DMS53 (cell line): Measurements from ENCODE around the gene TSPAN14.
"Not testable (repeated sequence)": the region's sequence is repeated elsewhere in the genome, so short reads cannot be mapped to it uniquely, and the experiment has no call there.

ENCODE experiments used
- DNase-seq: peaks from one replicate; lab custom pipeline; 2025; lab: John Stamatoyannopoulos, UW

TSPAN14 gene, protein sequence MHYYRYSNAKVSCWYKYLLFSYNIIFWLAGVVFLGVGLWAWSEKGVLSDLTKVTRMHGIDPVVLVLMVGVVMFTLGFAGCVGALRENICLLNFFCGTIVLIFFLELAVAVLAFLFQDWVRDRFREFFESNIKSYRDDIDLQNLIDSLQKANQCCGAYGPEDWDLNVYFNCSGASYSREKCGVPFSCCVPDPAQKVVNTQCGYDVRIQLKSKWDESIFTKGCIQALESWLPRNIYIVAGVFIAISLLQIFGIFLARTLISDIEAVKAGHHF

DNA sequence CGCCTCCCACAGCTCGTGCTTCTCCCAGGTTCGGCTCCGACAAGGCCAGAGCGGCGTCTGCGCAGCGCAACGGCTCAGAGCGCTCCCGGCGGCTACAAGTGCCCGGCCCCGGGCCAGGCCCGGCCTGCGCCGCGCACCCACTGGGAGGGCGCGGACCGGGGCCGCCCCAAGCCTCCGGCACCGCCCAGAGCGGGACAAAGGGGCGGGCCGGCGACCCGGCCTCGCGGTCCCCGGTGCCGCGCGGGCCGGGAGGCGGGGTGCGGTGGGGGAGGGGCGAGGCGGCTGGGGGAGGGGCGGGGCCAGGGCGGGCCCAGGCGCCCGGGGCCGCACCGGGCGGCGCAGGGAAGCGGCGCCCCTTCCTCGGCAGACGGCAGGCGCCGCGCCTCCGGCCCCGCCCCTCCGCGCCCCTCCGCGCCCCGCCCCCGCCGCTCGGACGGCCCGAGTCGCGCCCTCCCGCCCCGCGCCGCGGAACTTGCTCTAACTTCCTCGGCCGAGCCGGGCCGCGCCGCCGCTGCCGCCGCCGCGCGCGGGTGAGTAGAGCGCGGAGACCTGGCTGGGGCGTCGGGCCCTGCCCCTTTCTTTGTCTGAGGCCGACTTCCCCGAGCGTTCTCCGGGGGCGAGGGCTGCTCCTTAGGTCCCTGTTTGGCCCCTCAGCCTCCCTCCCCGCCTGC, at the start of gene TSPAN14:
Gene TSPAN14, plus strand, starts transcription at position 469 of the 671 bp plus-strand sequence. CDS start 34,924 bp downstream, outside the sequence.
- peak; percentile 96 for DNase-seq

DNA sequence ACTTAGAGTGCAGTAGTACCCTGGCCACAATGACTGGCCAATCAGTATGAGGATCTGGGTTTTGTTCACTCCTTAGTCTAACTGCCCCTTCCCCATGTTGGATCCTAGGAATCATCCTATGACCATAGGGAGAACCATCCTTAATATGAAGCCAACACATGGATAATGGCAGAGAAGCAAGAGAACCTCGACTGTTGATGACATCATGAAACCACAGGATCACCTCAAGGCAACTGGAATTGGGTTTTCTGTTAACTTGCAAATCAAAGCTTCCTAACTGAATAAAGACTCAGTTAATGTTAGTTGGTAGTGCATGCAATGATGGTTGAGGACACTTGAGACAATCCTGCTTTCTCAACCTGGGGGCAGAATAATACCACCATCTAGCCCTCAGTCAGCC, 49.1 kb upstream of the TSPAN14 start:
- no peak for DNase-seq

DNA sequence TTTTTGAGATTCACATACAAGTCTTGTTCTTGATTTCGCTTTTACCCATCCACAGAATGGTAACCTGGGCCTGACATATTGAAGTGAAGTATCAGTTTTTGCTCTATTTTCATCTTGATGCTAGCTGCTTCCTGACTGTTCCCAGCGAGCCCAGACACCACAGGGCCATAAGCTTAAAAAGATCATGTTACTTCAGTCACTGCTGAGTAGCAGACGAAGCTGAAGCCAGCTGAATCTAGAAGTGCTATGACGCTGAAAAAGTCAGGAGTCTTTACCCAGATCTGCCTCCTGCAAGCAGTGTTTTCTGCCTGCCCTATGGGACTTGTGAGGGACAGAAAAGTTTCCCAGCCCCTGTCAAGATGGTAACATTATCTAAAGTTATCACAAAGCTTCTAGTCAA, 48.5 kb upstream of the TSPAN14 start:
- peak; percentile 12 for DNase-seq

DNA sequence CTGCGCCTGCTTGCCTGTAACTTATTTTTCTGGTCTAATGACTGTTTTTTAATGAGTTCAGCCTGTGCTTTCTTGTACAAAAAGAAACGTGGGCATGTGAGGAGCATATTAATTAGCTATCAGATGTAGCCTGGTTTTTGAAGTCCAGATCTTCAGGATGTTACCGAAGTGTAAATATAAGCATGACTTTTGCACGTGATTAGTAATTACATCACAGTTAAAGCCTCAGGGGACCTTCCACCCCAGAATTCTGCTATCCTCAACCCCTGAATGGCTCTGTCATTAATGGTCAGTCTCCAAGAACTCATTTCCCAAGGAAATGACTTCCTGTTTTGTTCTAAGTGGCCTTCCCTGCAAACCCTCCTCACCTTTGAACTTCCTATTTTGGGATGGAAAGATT, 47.9 kb upstream of the TSPAN14 start:
- DNase-seq = no peak

DNA sequence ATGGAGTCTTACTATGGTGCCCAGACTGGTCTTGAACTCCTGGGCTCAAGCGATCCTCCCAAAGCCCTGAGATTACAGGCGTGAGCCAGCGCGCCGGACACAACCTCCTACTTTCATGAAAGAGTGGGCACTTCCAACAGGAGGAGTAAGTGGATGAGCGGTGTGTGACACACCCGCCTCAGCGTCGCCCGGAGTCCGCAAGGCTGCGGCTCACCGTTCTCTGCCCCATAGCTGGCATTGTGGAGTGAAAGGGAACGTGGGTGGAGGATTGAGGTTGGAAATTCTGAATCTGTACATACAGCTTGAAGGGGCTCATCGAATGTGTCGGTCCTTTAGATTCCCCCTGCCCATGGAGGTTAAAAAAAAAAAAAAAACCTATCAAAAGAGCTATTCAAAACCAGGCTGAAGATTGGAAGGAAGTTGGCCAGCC, 46.3 kb upstream of the TSPAN14 start:
- peak; percentile 83 for DNase-seq

DNA sequence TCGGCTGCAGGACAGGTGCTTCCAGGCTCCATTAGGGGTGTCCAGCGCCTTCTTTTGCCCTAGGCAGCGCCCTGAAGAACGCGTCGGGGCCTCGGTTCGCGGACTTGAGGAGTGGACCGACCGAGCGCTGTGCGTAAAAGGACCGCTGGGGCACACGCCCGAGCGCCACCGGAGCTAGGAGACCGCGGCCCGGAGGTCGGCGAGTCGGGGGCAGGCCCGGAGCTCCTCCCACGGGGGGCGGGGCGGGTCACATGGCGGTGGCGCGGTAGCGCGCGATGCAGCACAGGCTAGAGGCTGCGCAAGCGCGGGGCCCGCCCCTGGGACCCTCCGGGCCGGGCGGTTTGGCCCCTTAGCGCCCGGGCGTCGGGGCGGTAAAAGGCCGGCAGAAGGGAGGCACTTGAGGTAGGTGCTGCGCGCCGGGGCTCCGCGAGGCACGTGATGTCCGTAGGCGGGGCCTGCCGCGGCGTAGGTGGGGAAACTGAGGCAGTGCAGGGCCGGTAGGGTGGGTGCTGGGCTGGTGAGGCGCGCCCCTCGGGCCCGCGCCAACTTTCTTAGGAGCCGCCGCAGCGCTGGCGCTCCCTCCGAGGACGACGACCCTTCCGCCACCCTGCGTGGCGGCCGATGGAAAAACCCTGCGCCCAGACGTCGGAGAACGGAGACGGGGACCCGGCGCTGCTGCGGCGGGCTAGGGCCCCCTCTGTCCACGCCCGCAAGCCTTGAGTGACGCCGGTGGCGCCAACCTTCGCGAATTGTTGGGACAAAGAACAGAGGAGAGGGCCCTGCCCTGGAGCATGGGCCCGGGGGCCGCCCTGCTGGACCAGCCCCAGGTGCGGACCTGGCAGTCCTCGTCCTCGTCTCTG, 45.6 kb upstream of the TSPAN14 start, which contains the start of gene PRXL2A:
Gene PRXL2A, plus strand, starts transcription at position 310 of the 860 bp plus-strand sequence. CDS start 11,917 bp downstream, outside the sequence.
- peak; percentile 90 for DNase-seq

DNA sequence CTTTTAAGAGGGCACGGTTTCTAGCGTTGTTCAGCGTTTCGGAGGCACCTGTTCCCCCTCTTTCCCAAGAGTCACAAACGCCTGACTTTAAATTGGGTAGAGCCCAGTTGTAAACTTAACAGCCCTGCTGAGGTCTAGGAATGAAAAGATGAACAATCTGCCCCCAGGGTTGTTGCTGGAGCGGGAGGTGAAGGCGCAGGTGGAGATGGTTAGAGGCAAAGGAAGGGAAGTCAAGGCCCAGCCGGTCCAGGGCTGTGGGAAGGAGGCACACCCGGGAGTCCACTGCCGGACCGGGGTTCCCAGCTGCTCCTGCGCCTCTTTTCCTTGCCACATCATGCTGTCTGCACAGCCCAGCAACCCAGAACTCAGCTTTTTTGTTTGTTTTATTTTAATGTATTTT, 45.0 kb upstream of the TSPAN14 start:
- DNase-seq = peak; percentile 37

DNA sequence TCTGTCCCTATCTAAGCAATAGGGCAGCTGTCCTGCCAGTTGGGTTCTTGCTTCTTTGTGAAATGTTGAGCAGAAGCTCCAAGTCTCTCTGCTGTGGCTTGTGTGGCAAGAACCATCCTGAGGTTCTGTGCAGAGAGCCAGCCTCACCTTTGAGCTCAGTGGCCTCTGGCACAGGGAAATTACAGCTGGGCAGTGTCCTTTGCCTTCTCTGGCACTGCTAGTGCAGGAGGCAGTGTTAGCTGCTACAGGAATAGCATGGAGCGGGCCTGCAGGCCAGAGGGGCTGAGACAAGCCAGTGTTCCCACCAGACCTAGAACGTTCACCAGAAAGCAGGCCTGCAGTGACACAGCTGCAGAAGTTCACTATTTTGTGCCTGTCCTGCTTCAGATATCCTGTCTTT, 44.0 kb upstream of the TSPAN14 start:
- DNase-seq = peak; percentile 9

DNA sequence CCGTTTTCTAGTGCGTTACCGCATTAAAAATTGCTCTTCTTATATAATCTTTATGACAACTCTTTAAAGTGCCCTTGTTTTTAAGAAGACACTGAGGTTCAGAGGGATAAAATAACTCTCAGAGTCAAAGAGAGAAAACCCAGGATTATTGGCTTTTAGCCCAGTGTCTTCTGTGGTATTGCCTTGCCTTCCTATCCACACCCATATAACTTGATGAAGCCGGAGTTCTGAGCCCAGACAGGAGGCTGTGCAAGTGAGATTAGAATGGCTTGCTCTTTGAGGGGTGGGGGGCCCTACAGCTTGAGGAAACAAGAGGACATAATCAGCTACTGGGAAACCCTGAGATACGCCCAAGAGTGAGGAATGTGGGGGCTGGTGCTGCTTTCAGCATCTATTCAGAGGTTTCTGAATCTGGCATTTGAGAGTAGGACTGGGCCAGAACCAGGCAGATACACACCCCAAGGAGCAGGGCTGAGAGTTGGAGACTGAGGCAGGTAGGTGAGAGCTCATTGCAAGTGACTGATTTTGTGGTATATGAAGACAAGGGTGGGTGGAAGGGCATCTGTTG, 43.4 kb upstream of the TSPAN14 start:
- DNase-seq = no peak

DNA sequence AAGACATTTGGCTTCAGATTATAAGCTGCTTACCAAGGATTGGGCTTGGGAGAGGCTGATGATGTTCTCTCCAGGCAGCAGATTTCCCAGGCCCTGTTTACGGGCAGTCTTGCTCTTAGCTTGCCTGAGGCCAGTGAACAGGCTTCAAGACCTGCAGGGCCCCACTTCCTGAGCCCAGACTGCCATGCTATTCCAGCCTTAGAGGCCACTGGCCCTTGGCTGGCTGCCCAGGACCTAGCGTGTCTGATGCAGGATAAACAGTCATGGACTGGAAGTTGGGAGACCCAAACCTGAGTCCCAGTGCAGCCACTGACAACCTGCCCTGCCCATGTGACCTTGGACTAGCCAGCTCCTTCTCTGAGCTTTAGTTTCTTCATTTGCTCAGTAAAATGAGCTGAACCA, 42.8 kb upstream of the TSPAN14 start:
- peak; percentile 58 for DNase-seq

DNA sequence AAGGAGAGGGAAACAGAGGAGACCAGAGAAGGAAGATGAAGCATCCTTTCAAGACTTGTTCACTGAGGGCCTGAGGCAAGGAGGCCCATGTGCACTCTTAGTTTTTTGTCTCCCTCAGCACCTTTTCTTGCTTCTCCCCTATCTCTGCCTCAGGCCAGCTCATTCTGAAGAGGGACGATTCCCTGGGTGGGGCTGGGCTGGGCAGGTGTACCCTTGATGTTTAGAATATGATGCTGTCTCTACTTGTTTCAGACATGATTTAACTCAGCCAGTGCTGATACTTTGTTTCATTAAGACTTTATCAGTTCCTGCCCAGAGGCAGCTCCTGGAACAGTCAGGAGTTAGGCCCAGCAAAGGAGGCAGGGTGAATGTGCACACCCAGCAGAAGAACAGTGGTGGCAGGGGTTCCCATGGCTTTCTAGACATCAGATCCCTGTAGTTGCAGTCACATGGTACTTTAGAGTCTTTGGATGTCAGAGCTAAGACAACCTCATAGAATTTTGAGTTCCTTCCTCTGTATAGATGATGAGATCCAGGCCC, 42.4 kb upstream of the TSPAN14 start:
- DNase-seq = no peak

DNA sequence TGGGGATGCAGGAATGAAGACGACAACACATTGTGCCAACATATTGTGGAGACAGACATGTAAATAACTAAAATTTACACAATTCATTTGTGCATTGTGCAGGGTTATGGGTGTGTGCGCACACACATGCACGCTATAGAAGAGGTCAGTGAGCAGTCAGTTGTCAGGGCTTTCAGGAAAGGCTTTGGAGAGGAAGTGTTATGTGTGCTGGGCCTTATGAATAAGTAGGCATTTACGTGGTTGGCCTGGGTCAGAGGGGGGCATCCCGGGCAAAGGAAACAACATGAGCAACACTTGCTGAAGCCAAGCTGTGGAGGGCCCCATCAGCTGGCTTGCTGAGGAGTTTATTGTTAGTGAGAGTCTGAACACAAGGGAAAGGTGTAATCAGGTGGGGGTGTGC, 41.6 kb upstream of the TSPAN14 start:
- peak; percentile 6 for DNase-seq

DNA sequence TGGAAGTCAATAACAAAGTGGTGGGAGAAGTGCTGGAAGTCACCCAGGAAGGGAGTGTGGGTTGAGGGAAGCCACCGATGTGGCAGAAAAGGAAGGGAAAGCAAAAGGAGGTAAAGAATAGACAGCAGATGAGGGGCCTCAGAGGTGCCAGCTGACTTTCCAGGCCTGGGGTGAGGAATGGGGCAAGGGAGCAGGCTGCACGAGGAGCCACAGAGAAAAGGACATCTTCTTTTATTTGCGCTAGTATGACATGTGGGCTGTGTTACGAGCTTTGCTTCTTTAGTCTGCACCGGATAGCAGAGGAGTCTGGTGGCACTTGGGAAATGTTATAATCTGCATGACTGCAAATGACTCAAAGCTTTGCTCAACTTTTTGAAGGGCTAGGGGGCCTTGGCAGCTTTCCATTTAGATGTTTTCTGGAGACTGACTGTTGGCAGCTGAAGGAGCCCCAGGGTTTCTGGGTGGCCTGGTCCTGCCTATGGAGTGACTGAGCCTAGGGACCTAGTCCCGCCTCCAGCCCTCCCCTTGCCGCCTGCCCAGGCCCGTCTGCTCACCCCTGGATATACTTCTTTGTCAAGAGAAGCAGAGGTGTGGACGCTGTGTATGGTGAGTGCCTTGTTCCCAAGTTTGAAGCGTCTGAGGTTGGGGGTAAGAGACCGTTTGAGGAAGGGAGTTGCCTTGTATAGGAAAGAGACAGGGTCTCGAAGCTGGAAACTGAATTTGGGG, 40.7 kb upstream of the TSPAN14 start:
- DNase-seq = peak; percentile 66

DNA sequence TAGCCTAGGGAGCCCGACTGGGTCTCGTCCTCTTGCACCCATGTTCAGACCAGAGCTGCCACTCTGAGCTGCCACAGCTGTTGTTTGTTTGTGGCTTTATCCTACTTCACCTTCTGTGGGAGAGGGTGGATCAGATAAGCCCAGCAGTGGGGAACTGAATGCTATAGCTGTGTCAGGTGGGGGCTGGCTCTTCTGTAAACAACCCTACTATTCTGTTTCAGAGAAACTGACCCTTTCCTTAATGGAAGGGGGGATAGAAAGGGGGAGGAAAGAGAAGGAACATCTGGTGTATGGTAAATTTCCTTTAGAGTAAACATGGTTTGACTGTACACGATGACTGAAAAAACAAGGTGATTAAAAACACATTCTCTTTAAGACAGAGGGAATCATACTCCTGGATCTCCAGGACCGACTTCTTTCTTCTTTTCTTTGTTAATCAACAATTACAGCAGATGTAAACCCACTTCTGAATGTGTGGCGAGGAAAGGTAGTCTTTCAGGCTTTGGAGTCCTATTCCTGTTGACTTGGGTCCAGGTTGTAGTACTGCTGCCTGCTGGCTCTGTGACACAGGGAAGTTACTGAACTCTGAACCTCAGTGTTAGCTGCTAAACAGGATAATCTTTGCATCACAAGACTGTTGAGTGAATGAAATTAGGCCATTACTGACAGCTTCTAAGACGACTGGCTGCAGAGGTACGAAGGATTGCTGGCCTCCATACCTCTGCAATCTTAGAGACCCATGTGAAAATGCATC, 39.8 kb upstream of the TSPAN14 start:
- DNase-seq = peak; percentile 77

DNA sequence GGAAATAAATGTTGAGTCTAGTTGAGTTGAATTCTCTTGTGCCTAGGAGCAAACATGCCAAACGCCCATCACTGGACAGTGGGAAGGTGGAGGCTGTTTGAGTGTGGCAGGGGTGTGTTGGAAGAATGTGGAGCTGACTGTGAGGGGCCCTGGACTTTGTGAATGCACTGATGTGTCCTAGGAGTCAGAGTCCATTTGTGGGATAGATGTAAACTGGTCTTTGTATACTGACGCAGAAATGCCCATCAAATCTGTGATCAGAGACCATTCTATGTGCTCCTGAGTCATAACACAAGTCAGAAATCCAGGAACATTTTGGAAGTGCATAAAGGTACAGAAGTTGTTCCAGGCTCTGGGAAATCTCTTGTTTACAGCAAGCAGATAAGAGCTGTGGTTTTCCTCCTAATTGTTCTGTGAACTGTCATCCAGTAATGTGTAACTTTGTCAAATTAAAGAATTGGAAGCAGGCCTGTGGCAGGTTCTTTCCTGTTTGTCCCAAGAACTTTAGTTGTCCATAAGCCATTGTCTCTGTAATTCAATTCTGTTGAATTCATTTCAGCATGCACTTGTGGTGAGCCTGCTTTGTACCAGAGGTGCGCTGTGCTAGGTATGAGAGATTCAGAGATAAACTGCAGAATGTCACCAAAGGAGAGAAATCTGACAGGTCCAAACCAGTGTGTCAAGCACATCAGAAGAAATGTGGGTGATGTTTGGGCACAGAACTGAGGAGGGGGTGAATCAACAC, 38.2 kb upstream of the TSPAN14 start:
- no peak for DNase-seq

DNA sequence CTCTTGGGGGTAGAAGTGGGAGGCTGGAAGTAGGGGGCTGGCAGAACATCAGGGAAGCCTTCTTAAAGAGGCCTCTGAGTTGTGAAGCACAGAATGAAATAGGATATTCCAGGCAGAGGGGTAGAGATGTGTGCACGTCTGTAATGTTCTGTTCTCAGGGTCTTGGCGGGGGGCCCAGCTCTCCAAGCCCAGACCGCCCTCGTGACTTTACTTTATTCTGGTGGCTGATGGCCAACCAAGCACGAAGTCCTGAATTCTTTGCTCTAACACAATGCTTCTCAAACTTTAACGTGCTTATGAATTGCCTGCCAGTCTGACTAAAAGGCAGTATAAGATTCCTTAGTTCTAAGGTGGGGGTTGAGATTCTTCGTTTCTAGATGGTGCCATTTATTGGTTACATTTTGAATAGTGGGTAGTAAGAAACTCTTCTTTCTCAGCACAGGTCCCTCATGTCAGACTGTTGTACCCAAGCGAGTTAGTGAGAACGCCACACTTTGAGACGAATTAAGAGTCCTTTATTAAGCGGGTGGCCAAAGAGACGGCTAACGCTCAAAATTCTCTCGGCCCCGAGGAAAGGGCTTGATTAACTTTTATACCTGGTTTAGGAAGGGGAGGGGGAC, 37.5 kb upstream of the TSPAN14 start:
- no peak for DNase-seq

DNA sequence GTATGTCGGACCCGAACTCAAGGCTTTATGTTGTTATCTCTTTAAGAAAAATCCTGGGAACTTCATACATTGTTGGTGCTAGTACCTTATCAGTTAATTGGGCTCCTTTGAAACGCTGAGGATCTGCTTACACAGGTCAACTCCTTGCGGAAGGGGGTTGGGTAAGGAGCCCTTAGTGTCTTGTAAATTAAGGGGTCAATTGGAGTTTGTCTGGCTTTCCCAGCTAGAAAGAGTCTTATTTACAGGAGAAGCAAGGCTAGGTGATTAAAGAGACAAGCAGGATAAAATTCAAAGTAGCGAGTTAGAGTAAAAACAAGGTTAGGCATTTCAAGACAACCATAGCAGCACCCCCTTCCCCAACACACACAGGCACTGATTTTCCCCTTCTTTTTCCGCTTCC, 36.9 kb upstream of the TSPAN14 start:
- not testable (repeated sequence) for DNase-seq

DNA sequence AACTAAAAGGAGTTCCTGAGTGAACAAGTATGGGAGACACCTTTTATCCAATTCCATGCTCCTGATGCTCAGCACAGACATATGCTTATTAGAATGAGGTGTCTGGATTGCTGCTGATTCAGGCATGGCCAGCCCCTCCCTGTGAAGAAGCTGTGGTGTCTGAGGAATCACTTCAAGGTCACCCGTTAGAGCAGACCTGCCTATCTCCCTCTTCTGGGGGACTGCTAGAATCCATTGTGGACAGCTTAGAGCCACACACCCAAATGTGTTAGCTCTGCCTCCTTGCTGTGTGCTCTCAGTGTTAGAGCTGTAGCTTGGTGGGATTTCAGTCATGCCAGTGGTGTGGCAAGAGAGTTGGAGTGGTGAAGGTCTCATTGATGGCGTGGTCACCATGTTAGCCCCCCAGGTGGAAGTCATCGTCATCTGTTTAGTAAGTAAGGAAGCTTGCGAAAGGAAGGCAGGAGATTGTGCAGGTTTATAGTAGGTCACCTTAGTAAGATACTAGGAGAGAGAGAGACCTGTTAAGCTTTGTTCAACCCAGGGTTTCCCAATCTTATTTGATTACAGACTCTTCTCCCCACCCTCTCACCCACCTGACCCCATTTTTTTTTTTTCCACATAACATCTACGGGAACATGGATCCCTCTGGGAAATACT, 32.9 kb upstream of the TSPAN14 start:
- no peak for DNase-seq
